Activated CD4-positive, alpha-beta T cell treated with anti-CD3 and anti-CD28 coated beads, Interleukin-2, amount 50 U/mL, for 48 hours (primary cell): ENCODE results near the gene HSD17B13.
"Not testable (repeated sequence)": the region's sequence is repeated elsewhere in the genome, so short reads cannot be mapped to it uniquely, and the experiment has no call there.

Source experiments
- DNase-seq, 2 experiments: peaks; one replicate each; pipeline ENCODE4 v3.0.0-alpha.2; 2020

The HSD17B13 gene

DNA sequence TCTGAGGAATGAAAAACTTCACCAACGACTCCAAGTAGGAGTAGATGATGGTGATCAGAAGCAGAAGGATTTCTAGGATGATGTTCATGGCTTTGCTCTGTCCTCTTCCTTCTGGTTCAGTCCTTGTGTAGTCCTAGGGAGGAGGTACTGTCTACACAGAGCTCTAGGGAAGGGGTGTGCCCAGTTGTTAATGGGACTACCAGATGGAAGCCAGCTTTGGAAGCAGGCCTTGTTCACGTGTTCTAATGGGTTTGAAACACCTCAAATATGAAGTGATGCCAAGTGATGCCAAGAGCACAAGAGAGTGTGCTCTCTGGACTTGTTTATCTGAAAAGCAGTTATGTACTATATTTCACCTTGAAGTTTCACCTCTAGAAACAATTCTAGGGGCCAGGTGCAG, at the start of gene HSD17B13:
TSS of gene HSD17B13 (minus strand) at position 129 of the 400 bp plus-strand sequence. CDS start at position 88, 41 bp downstream.
- no peak for DNase-seq

GRCh38 chr4:87370068-87370467, 47.4 kb upstream of the HSD17B13 start:
- no peak for DNase-seq

- no peak for DNase-seq
Measured at GRCh38 chr4:87366521-87367162, 44.0 kb upstream of the HSD17B13 start.

DNA sequence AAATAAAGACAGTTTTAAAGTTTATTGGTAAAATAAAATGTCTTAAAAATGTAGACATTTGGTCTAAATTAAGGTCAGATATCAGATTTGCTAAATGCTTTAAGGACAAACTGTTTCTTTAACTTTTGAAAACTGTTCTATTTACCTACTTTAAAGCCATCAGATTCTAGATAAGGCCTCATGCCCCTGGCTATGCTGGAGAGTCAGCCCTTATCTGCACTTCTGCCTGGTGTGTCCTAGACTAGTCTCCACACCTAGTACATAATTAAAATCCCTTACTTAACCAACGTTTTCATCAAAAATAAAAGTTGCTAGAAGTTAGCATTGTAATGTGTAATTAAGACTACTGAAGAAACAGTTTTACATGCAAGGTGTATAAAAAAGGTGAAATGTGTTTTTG, 42.7 kb upstream of the HSD17B13 start:
- no peak for DNase-seq

GRCh38 chr4:87363552-87363951, 40.9 kb upstream of the HSD17B13 start:
- DNase-seq: no peak

DNA sequence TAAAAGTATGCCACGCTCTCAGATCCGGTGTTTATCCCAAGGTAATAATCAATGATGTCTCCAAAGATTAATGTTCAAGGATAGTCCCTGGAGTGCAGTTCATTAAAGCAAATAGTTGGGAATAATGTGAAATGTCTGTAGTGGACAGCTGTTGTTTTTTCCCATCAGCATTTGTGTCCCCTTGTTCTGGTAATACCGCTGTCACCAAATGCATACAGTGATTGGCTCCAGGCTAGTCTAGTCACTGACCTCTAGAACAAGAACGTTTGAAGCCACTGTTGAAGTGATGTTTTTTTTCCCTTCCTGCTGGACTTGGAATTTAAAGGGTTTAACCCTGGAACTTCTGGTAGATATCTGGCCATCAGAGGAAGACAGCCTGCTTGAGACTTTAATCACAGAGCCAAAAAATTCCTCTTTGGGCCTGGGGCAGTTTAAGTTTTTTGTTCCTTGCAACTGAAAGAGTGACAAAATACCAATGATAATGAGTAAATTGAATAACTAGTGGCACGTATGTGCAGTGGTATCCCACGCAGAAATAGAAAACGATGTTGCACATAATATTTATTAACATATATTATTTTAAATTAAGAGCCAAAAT, 37.8 kb upstream of the HSD17B13 start:
- DNase-seq: no peak

DNA sequence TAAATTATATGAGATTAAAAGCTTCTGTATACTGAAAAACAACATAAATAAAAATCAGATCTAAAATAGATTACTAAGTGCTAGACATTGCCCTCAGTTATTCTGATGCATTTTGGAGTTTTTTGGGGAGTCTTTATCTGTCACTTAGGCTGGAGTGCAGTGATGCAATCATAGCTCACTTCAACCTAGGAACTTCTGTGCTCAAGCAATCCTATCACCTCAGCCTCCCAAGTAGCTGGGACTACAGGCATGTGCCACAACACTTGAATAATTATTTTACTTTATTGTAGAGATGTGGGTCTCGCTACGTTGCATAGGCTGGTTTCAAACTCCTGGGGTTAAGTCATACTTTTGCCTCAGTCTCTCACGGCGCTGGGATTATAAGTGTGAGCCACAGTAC, 36.6 kb upstream of the HSD17B13 start:
- no peak for DNase-seq

- no peak for DNase-seq
Measured at GRCh38 chr4:87356832-87357526, 34.3 kb upstream of the HSD17B13 start.

DNA sequence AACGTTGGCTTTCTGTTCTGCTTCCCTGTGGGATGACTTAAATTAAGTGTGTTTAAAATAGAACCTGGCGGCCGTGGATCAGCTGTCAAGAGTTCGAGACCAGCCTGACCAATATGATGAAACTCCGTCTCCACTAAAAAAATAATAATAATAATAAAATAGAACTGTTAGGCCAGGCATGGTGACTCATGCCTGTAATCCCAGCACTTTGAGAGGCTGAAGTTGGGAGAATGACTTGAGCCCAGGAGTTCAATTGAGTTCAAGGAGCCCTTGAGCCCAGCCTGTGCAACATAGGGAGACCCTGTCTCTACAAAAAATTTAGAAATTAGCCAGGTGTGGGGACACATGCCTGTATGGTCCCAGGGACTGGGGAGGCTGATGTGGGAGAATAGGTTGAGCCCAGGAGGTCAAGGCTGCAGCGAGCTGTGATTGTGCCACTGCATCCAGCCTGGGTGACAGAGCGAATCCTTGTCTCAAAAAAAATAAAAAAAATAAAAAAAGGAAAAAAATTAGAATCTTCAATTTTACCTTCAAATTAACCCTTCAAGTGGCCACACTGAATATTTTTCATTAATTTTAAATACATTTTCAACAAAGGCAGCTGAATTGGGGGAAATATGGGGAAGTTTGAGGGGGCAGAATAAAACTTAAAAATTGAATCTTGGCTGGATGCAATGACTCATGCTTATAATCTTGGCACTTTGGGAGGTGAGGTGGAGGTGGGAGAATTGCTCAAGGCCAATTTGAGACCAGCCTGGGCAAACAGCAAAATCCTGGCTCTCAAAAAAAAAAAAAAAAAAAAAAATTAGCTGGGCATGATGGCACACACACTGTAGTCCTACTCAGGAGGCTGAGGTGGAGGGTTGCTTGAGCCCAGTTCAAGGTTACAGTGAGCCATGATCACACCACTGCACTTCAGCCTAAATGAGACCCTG, 31.8 kb upstream of the HSD17B13 start:
- DNase-seq: no peak

DNA sequence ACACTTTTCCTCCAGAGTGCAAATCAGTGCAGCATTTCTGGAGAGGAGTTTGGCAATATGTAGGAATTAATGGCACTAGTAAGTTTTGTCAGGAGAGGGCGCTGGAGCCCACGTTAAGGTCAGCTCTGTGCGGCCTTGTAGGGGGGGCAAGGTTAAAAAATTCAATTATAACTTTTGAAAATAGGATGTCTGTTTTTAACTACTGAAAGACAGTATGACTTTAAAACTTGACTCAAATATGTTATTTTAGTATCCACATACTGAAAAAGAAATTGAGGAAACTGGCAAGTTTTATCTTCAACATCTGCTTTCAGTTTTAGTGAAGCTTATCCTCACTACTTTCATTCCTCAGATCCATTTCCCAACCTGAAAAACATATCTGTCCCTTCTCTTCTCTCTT, 30.9 kb upstream of the HSD17B13 start:
- DNase-seq: peak; percentile 4 to 29

GRCh38 chr4:87345139-87345538, 22.5 kb upstream of the HSD17B13 start:
- DNase-seq: no peak

- no peak for DNase-seq
Measured at GRCh38 chr4:87342872-87343271, 20.2 kb upstream of the HSD17B13 start.

DNA sequence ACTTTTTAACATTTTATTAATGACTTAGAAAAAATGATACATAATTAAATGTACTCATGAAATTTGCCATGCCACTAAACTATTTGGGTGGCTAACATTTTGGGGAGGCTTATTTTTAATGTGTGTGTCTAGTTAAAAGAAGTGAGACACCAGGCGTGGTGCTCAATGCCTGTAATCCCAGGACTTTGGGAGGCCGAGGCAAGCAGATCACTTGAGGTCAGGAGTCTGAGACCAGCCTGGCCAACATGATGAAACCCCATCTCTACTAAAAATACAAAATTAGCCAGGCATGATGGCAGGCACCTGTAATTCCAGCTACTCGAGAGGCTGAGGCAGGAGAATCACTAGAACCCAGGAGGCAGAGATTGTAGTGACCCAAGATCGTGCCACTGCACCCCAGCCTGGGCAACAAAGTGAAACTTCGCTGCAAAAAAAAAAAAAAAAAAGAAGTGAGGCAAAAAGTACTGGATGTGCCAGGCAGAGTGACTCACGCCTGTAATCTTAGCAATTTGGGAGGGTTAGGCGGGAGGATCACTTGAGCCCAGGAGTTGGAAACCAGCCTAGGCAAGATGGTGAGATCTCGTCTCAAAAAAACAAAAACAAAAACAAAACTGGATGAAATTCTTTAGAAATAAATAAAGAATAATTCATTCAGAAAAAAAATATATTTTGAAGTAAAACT, 19.4 kb upstream of the HSD17B13 start:
- DNase-seq: not testable (repeated sequence)

- no peak for DNase-seq
Measured at GRCh38 chr4:87339440-87339839, 16.8 kb upstream of the HSD17B13 start.

DNA sequence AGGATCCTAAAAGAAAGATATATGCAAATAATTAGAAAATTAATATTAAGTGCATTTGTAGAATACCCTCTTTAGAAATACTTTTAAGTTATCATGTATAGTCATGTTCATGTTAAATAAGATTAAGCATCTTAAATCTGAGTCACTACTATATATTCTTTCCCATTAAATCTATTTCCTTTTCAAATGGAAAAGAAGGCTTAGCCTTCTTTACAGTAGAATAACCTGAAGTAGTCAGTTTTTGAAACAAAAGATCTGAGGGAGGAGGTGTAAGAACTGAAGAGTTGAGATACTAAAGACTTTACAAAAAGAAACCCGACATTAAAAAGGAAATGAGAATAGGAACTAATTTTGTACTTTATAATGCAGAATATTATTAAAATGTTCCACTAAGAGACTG, 14.7 kb upstream of the HSD17B13 start:
- DNase-seq: no peak

DNA sequence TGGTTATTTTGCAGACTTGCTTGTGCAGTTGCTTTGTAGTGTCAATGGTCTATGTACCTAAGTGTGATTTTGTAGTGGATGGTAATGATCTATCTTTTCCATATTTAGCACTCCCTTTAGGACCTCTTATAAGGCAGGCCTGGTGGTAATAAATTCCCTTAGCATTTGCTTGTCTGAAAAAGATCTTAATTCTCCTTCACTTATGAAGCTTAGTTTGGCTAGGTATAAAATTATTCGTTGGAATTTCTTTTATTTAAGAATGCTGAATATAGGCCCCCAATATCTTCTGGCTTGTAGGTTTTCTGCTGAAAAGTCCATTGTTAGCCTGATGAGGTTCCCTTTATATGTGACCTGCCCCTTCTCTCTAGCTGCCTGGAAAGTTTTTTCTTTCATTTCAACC, 10.6 kb upstream of the HSD17B13 start:
- DNase-seq: no peak

DNA sequence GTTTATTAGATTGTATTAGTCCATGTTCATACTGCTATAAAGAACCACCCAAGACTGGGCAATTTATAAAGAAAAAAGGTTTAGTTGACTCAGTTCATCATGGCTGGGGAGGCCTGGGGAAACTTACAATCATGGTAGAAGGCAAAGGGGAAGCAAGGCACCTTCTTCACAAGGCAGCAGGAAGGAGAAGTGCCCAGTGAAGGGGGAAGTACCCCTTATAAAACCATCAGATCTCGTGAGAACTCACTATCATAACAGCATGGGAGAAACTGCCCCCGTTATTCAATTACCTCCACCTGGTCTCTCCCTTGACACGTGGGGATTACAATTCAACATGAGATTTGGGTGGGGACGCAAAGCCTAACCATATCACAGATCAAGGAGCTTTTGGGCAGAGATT, 8.1 kb upstream of the HSD17B13 start:
- DNase-seq: no peak

- DNase-seq: no peak
Measured at GRCh38 chr4:87327136-87327535, 4.5 kb upstream of the HSD17B13 start.

DNA sequence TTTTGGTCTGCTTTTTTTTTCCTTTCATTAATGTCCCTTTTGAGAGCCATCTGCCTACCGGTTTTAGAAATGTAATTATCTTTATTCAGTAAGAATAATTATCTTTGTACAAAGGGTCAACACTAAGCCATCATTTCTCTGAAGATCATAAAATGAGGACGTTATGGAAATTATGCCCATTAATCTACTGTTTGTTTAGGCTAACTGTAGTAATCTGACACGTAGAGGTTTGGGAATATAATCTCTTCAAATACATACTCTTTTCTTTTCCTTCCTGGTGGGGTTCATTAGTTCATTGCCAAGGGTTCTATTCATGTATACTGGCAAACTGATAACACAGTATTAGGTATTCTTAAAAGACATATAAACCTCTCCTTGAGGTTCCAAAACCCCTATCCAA, 3.8 kb upstream of the HSD17B13 start:
- DNase-seq: no peak

DNA sequence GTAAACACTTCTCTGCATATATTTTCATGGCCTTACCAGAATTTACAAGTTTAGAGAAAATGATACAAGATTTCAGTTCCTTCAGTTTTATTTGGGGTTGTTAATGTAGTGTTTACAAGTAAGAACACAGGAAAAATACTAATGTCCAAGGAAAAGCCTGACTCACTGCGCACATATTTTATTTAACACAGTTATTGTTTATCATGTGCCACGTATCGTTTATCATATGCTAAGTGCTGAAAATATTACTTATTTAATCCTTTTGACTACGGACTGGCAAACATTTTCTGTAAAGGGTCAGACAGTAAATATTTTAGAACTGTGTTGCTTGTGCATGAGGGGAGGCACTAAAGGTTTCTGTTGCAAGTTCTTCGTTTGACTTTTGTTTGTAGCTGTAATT, 794 bp downstream of the HSD17B13 start:
- no peak for DNase-seq

GRCh38 chr4:87317527-87317926, 5.2 kb downstream of the HSD17B13 start:
- no peak for DNase-seq

DNA sequence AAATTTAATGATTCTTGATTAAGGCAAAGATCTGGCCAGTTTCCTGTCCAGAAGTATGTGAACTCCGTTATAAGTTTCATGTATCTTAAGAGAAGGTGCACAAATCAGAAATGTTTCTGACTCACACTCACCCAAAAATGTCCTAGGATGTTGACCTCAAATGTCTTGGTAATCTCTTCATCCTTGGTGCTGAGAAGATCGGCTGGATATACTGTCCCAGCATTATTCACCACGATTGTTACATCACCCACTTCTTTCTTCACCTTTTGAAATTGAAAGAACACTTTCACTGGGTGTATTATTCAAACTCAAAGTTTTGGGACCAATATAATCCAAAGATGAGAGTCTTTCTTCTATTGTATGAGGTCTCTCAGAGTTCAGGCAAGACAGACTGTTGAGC, 5.7 kb downstream of the HSD17B13 start:
- DNase-seq: no peak

GRCh38 chr4:87315000-87315399, 7.7 kb downstream of the HSD17B13 start:
- DNase-seq: not testable (repeated sequence)
